ENCODE data around the gene UPP2.

DNA sequence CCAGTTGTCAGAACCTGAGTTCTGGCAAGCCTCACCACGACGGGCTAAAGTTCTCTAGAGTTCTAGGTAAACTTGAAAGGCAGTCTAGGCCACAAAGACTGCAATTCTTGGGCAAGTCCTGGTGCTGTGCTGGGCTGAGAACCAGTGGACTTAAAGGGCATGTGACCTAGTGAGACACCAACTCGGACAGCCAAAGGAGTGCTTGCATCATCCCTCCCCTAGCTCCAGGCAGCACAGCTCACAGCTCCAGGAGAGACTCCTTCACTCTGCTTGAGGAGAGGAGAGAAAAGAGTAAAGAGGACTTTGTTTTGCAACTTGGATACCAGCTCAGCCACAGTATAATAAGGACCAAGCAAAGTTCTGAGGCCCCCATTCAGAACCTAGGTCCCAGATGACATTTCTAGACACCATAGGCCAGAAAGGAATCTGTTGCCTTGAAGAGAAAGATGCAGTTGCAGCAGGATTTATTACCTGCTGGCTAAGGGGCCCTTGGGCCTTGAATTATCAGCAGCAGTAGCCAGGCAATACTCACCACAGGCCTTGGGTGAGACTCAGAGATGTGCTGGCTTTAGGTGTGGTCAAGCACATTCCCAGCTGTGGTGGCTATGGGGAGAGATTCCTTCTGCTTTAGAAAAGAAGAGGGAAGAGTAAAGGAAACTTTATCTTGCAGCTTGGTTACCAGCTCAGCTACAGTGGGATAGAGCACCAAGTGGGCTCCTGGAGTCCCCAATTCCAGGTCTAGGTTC lies 51.8 kb downstream of the UPP2 start:
- TF ChIP-seq, protein P1, sequence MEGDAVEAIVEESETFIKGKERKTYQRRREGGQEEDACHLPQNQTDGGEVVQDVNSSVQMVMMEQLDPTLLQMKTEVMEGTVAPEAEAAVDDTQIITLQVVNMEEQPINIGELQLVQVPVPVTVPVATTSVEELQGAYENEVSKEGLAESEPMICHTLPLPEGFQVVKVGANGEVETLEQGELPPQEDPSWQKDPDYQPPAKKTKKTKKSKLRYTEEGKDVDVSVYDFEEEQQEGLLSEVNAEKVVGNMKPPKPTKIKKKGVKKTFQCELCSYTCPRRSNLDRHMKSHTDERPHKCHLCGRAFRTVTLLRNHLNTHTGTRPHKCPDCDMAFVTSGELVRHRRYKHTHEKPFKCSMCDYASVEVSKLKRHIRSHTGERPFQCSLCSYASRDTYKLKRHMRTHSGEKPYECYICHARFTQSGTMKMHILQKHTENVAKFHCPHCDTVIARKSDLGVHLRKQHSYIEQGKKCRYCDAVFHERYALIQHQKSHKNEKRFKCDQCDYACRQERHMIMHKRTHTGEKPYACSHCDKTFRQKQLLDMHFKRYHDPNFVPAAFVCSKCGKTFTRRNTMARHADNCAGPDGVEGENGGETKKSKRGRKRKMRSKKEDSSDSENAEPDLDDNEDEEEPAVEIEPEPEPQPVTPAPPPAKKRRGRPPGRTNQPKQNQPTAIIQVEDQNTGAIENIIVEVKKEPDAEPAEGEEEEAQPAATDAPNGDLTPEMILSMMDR (IDR thresholded peaks at IDR 0.05 in 4 of 5, conservative IDR thresholded peaks at IDR 0.05 in 1 of 5) = no peak
- TF ChIP-seq POLR2A (IDR thresholded peaks at IDR 0.05) = no peak

Data from gastrocnemius medialis (tissue), 4 donors.